IMR-90 (cell line): ENCODE measurements around the gene CST9L. TPM values are rescaled to one million over a fixed set of nuclear protein-coding genes. Genes with fewer than 3 reads are reported as not detected.

ENCODE experiments used
- ATAC-seq: fragments of 200-7000 bp; cut with Tn5 transposase; 2 replicates; pipeline ENCODE4 v1.9.1; 2020; ENCODE audit warnings: low read depth, mild to moderate bottlenecking, moderate library complexity
- BruUV-seq: library from RNA; stranded (reverse); fragments of 400-500 nt; replicated peaks from 2 replicates; lab custom pipeline; 2021; lab: Mats Ljungman, UMichigan
- CTCF ChIA-PET: fragments of 300-600 bp; formaldehyde crosslinking; extraction: SDS; loops from one replicate; lab custom pipeline; 2021; ENCODE audit warnings: antibody characterized with exemption; lab: Yijun Ruan, JAX
- POLR2A ChIA-PET: fragments of 300-600 bp; sonication (Branson Sonifier 250); formaldehyde crosslinking; loops from one replicate; lab custom pipeline; 2022; ENCODE audit warnings: antibody characterized with exemption; ENCODE audit not compliant: unreplicated experiment; lab: Charles Lee
- DNase-seq: peaks from one replicate; pipeline ENCODE4 v3.0.0; 2013
- H2AFZ ChIP-seq: replicated peaks from 2 replicates; pipeline ENCODE3; 2013; ENCODE audit warnings: low read length, mild to moderate bottlenecking; ENCODE audit not compliant: poor library complexity
- H2AK5ac ChIP-seq: 2 replicates; pipeline ENCODE4 v1.6.1; 2013; ENCODE audit warnings: low read depth, low read length, inconsistent platforms
- H2AK9ac ChIP-seq: replicated peaks from 2 replicates; pipeline ENCODE3; 2013; ENCODE audit warnings: mild to moderate bottlenecking, low read depth, low read length, moderate library complexity; ENCODE audit not compliant: poor library complexity
- H2BK120ac ChIP-seq: 2 replicates; pipeline ENCODE4 v1.6.1; 2013; ENCODE audit warnings: low read depth, low read length, inconsistent platforms
- H2BK15ac ChIP-seq: 3 replicates; pipeline ENCODE4 v1.6.1; 2013; ENCODE audit warnings: low read depth, low read length, inconsistent platforms
- H2BK20ac ChIP-seq: 2 replicates; pipeline ENCODE4 v1.6.1; 2013; ENCODE audit warnings: low read depth, mild to moderate bottlenecking, inconsistent platforms, low read length, moderate library complexity
- H2BK5ac ChIP-seq: 2 replicates; pipeline ENCODE4 v1.6.1; 2013; ENCODE audit warnings: mild to moderate bottlenecking, low read depth, low read length, inconsistent platforms; ENCODE audit not compliant: poor library complexity, severe bottlenecking
- H3K14ac ChIP-seq: replicated peaks from 2 replicates; pipeline ENCODE4 v1.6.1; 2013; ENCODE audit warnings: low read depth, low read length, inconsistent platforms
- H3K18ac ChIP-seq: 2 replicates; pipeline ENCODE4 v1.6.1; 2013; ENCODE audit warnings: low read depth, low read length, control low read depth
- H3K23ac ChIP-seq: 2 replicates; pipeline ENCODE4 v1.6.1; 2013; ENCODE audit warnings: low read depth, low read length, inconsistent platforms
- H3K27ac ChIP-seq: 2 replicates; pipeline ENCODE4 v1.5.1; 2013; ENCODE audit warnings: mild to moderate bottlenecking, control low read depth, low read length; ENCODE audit not compliant: insufficient read depth
- H3K27me3 ChIP-seq: 2 replicates; pipeline ENCODE4 v1.6.1; 2013; ENCODE audit warnings: low read length; ENCODE audit not compliant: control insufficient read depth, insufficient read depth
- H3K36me3 ChIP-seq: 2 replicates; pipeline ENCODE4 v1.6.1; 2013; ENCODE audit warnings: low read length, mixed read lengths; ENCODE audit not compliant: control insufficient read depth, insufficient read depth
- H3K4ac ChIP-seq: 2 replicates; pipeline ENCODE4 v1.6.1; 2013; ENCODE audit warnings: low read depth, low read length, inconsistent platforms
- H3K4me1 ChIP-seq: 2 replicates; pipeline ENCODE4 v1.6.1; 2013; ENCODE audit warnings: low read length, mixed read lengths; ENCODE audit not compliant: control insufficient read depth, insufficient read depth
- H3K4me2 ChIP-seq: 2 replicates; pipeline ENCODE4 v1.6.1; 2013; ENCODE audit warnings: low read depth, mild to moderate bottlenecking, control low read depth, low read length, moderate library complexity
- H3K4me3 ChIP-seq: 2 replicates; pipeline ENCODE4 v1.5.1; 2013; ENCODE audit warnings: low read depth, mild to moderate bottlenecking, control low read depth, low read length, moderate library complexity; ENCODE audit not compliant: insufficient read depth
- H3K56ac ChIP-seq: 2 replicates; pipeline ENCODE4 v1.6.1; 2013; ENCODE audit warnings: low read length, inconsistent platforms; ENCODE audit not compliant: insufficient read depth; ENCODE audit errors: extremely low read depth
- H3K79me1 ChIP-seq, 2 experiments: 2 replicates each; pipeline ENCODE4 v1.6.1; 2013; ENCODE audit warnings: low read length in 2 of 2, inconsistent platforms in 1 of 2, low read depth in 1 of 2
- H3K9ac ChIP-seq: 2 replicates; pipeline ENCODE4 v1.6.1; 2013; ENCODE audit warnings: low read depth, low read length, control low read depth
- H3K9me1 ChIP-seq: 2 replicates; pipeline ENCODE4 v1.6.1; 2013; ENCODE audit warnings: low read length, inconsistent platforms; ENCODE audit not compliant: insufficient read depth
- H3K9me3 ChIP-seq: 2 replicates; pipeline ENCODE4 v1.6.1; 2013; ENCODE audit warnings: low read length; ENCODE audit not compliant: control insufficient read depth, insufficient read depth
- H4K20me1 ChIP-seq: 2 replicates; pipeline ENCODE4 v1.6.1; 2013; ENCODE audit warnings: low read length, inconsistent platforms; ENCODE audit not compliant: insufficient read depth
- H4K5ac ChIP-seq: 2 replicates; pipeline ENCODE4 v1.6.1; 2013; ENCODE audit warnings: mild to moderate bottlenecking, low read depth, low read length, control low read depth
- H4K8ac ChIP-seq, 2 experiments: 2 replicates each; pipeline ENCODE4 v1.6.1; 2013; ENCODE audit warnings: low read depth in 2 of 2, low read length in 2 of 2, control low read depth in 1 of 2, inconsistent platforms in 1 of 2
- H4K91ac ChIP-seq: 2 replicates; pipeline ENCODE4 v1.6.1; 2013; ENCODE audit warnings: low read depth, low read length, inconsistent platforms; ENCODE audit not compliant: insufficient read depth
- BHLHE40 ChIP-seq: fragments of 150-350 bp; IDR thresholded peaks from 2 replicates; pipeline ENCODE4 v1.6.1; 2016; ENCODE audit warnings: mild to moderate bottlenecking, low read depth, low read length
- CEBPB ChIP-seq: IDR thresholded peaks from 2 replicates; pipeline ENCODE4 v1.6.1; 2012; ENCODE audit warnings: low read depth, low read length, improper control_type of control experiment
- CHD1 ChIP-seq: IDR thresholded peaks from 2 replicates; pipeline ENCODE4 v1.6.1; 2012; ENCODE audit warnings: low read depth, low read length, improper control_type of control experiment
- FOS ChIP-seq: fragments of 150-350 bp; IDR thresholded peaks from 2 replicates; pipeline ENCODE4 v1.6.1; 2016; ENCODE audit warnings: low read depth, low read length
- MAFK ChIP-seq: IDR thresholded peaks from 2 replicates; pipeline ENCODE4 v1.6.1; 2012; ENCODE audit warnings: low read depth, low read length, improper control_type of control experiment
- MAZ ChIP-seq: IDR thresholded peaks from 2 replicates; pipeline ENCODE4 v1.6.1; 2012; ENCODE audit warnings: low read depth, mild to moderate bottlenecking, low read length, improper control_type of control experiment, moderate library complexity, borderline replicate concordance
- NFE2L2 ChIP-seq: fragments of 150-350 bp; IDR thresholded peaks from 2 replicates; pipeline ENCODE4 v1.6.1; 2016; ENCODE audit warnings: low read depth, mild to moderate bottlenecking, low read length
- RCOR1 ChIP-seq: IDR thresholded peaks from 2 replicates; pipeline ENCODE4 v1.6.1; 2012; ENCODE audit warnings: mild to moderate bottlenecking, low read length, improper control_type of control experiment; ENCODE audit not compliant: insufficient replicate concordance
- WGBS, 2 experiments: methylation state at CpG; one replicate each; pipeline versions ENCODE4 v1.1.5 to v1.1.7; 2013; ENCODE audit warnings: missing lambda C conversion rate in 2 of 2; ENCODE audit not compliant: insufficient read length in 1 of 2; ENCODE audit errors: extremely low coverage in 2 of 2; 5-methylcytosine and 5-hydroxymethylcytosine counted together
- dilution Hi-C: fragments of 300-500 bp; cut with HindIII; formaldehyde crosslinking; loops from one replicate; pipeline ENCODE4 v1.14.3; 2018; ENCODE audit warnings: low sequenced_read_pairs; ENCODE audit not compliant: unreplicated experiment
- in situ Hi-C: fragments of 300-500 bp; cut with MboI; formaldehyde crosslinking; loops from 3 replicates; pipeline ENCODE4 v1.14.3; 2019; ENCODE audit warnings: low sequenced_read_pairs, inconsistent platforms, mixed read lengths
- intact Hi-C: fragments of 100-400 bp; cut with micrococcal nuclease; formaldehyde crosslinking; loops from 2 replicates; pipeline ENCODE4 v1.10.0; 2022
- polyA plus RNA-seq, 3 experiments: library from polyadenylated mRNA; depleted of rRNA; stranded (reverse); fragments of >200 nt; gene quantifications; 2 replicates each; pipeline ENCODE4 v1.2.3, GENCODE V29; 2012; ENCODE audit warnings: low replicate concordance in 1 of 3
- total RNA-seq: library from RNA; depleted of rRNA; stranded (reverse); fragments of >200 nt; gene quantifications from 2 replicates; pipeline ENCODE4 v1.2.3, GENCODE V29; 2012
- TF ChIP-seq, protein P1 (sequence below): fragments of 150-350 bp; IDR thresholded peaks from 2 replicates; pipeline ENCODE4 v1.6.1; 2017; ENCODE audit warnings: mild to moderate bottlenecking, antibody characterized with exemption, low read length, low read depth
- TF ChIP-seq, protein P2 (sequence below): fragments of 150-350 bp; IDR thresholded peaks from 2 replicates; pipeline ENCODE4 v1.6.1; 2016; ENCODE audit warnings: low read depth, mild to moderate bottlenecking, low read length, moderate library complexity, borderline replicate concordance
- TF ChIP-seq, protein P3 (sequence below): conservative IDR thresholded peaks from 2 replicates; pipeline ENCODE4 v1.5.1; 2012; ENCODE audit warnings: mild to moderate bottlenecking, low read depth, low read length, improper control_type of control experiment

CST9L gene
- total and polyA plus RNA-seq, 2 of the 4 experiments (the other 2 are of a cell fraction): not detected

DNA sequence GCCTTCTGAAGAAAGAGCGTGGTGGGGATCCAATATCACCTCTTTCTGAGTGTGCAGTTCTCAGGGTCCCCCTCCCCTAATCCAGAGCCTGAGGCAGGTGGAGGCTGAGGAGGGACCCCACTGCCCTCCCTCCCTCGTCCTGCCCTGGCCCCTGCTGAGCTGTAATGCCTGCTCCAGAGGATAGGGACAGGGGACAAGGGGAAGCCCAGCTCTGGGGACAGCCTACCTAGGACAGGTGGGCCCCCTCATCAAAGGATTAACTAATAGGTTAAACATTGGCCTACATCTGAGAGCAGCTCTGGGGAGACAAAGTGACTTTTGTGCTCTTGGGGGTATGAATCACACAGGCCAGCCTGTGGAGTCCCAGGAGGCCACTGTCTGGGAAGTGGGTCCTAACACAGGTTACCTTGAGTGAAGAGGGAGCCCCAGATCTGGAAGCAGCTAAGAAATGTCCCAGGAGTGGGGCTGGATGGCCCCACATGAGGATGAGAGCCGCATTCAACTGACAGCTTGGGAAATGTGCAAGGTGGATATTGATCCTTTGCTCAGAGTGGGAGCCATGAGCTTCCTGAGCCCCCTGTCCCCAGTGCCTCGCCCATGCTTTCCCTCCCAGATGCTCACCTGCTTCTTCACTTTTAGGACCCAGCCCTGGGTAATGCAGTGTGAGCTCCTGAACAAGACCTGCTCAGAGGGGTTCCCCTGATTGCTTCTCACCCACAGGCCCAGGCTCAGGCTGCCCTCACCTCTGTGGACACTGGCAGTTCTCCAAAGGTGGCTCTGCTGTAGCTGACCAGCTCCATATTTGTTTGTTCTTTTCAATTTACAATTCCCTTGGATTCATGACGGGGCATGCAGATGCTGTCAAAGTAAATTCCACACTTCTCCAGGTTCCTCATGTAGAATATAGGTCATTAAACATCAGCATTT is 17.8 kb upstream of the CST9L start (continued):
- TF ChIP-seq, protein P1, sequence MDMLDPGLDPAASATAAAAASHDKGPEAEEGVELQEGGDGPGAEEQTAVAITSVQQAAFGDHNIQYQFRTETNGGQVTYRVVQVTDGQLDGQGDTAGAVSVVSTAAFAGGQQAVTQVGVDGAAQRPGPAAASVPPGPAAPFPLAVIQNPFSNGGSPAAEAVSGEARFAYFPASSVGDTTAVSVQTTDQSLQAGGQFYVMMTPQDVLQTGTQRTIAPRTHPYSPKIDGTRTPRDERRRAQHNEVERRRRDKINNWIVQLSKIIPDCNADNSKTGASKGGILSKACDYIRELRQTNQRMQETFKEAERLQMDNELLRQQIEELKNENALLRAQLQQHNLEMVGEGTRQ: no peak

DNA sequence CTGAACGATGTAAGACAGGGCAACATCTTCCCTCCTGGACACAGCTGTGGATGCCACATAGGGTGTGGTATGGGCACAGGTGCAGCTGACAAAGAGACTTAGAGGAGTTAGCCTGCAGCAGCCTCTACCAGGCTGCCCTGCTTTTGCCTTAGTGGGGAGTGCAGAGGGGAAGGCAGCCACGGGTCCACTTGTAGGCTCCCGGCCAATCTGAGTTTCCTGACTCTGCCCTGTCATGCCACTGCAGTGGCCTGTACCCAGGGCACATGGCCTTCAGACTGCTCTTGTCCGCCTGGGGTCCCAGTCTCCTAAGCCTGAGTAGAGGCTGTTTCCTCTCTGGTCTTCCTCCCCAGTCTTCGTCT is 17.1 kb upstream of the CST9L start:
- Histone ChIP-seq H2AFZ (no peak overlapping the region), H3K4ac (no peak overlapping the region), H3K9ac (no peak overlapping the region), H3K14ac (no peak overlapping the region), H4K20me1 (no peaks in the 10 kb centered on the region), H3K4me1 (no peaks in the 10 kb centered on the region), H3K27me3 (peaks cover 2% of the 10 kb centered on the region), H2BK120ac (no peak overlapping the region), H3K36me3 (no peaks in the 10 kb centered on the region), H2BK15ac (no peak overlapping the region), H3K56ac (no peak overlapping the region), H3K18ac (no peak overlapping the region), H4K8ac (no peak overlapping the region), H2AK5ac (no peak overlapping the region), H3K4me2 (no peak overlapping the region), H2BK20ac (no peak overlapping the region), H3K9me3 (no peaks in the 10 kb centered on the region), H3K4me3 (no peak overlapping the region), H3K23ac (no peak overlapping the region), H2BK5ac (no peak overlapping the region), H4K91ac (no peak overlapping the region), H3K79me1 (no peaks in the 10 kb centered on the region), H2AK9ac (no peak overlapping the region), H3K27ac (no peak overlapping the region), H3K9me1 (no peaks in the 10 kb centered on the region), H4K5ac (no peak overlapping the region)
- ChIA-PET CTCF (no interaction called here), POLR2A (no interaction called here)
- intact Hi-C loops (no loop called here), in situ Hi-C loops (no loop called here), dilution Hi-C loops (no loop called here)
- no CpG with 5 or more reads among the region's 5 CpGs for WGBS, 2 experiments
- ATAC-seq (no peak), DNase-seq (no peak)
- no TSS peak for BruUV-seq
- TF ChIP-seq, protein P2, sequence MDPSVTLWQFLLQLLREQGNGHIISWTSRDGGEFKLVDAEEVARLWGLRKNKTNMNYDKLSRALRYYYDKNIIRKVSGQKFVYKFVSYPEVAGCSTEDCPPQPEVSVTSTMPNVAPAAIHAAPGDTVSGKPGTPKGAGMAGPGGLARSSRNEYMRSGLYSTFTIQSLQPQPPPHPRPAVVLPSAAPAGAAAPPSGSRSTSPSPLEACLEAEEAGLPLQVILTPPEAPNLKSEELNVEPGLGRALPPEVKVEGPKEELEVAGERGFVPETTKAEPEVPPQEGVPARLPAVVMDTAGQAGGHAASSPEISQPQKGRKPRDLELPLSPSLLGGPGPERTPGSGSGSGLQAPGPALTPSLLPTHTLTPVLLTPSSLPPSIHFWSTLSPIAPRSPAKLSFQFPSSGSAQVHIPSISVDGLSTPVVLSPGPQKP: no peak
- no peak for TF ChIP-seq CEBPB
- TF ChIP-seq, protein P3, sequence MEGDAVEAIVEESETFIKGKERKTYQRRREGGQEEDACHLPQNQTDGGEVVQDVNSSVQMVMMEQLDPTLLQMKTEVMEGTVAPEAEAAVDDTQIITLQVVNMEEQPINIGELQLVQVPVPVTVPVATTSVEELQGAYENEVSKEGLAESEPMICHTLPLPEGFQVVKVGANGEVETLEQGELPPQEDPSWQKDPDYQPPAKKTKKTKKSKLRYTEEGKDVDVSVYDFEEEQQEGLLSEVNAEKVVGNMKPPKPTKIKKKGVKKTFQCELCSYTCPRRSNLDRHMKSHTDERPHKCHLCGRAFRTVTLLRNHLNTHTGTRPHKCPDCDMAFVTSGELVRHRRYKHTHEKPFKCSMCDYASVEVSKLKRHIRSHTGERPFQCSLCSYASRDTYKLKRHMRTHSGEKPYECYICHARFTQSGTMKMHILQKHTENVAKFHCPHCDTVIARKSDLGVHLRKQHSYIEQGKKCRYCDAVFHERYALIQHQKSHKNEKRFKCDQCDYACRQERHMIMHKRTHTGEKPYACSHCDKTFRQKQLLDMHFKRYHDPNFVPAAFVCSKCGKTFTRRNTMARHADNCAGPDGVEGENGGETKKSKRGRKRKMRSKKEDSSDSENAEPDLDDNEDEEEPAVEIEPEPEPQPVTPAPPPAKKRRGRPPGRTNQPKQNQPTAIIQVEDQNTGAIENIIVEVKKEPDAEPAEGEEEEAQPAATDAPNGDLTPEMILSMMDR: no peak
- TF ChIP-seq NFE2L2: no peak
- no peak for TF ChIP-seq CHD1
- TF ChIP-seq MAFK: no peak
- no peak for TF ChIP-seq RCOR1
- no peak for TF ChIP-seq BHLHE40
- no peak for TF ChIP-seq FOS
- no peak for TF ChIP-seq MAZ
- TF ChIP-seq, protein P1: no peak
